K562 (cell line): ENCODE data around the gene SLC20A1. TPM values are rescaled to one million over a fixed set of nuclear protein-coding genes. Genes with fewer than 3 reads are reported as not detected.

Experiments used
- ATF1 ChIP-seq, 2 experiments: fragments of 450-650 bp in 1 of 2; IDR thresholded peaks; 2 replicates each; pipeline ENCODE4 v1.6.1; 2016; ENCODE audit warnings: missing compliant biosample characterization in 1 of 2, missing genetic modification characterization in 1 of 2
- CAMTA2 ChIP-seq: fragments of 250-450 bp; sonication (Bioruptor Pico); conservative IDR thresholded peaks from 2 replicates; pipeline ENCODE4 v1.5.1; 2022
- CC2D1A ChIP-seq: fragments of 450-650 bp; IDR thresholded peaks from 2 replicates; pipeline ENCODE4 v1.6.1; 2017; ENCODE audit warnings: mild to moderate bottlenecking
- ETV6 ChIP-seq, 3 experiments: fragments of 150-350 bp in 1 of 3; sonication (generic) in 1 of 3; formaldehyde crosslinking in 1 of 3; IDR thresholded peaks; 2 replicates each; pipeline versions ENCODE4 v1.6.1 to v1.8.0; 2014 to 2022; ENCODE audit warnings: borderline replicate concordance in 2 of 3, low read depth in 2 of 3, antibody characterized with exemption in 1 of 3, low read length in 1 of 3, mild to moderate bottlenecking in 1 of 3, missing genetic modification reagents in 1 of 3
- EWSR1 ChIP-seq: fragments of 450-650 bp; IDR thresholded peaks from 2 replicates; pipeline ENCODE4 v1.6.1; 2018; ENCODE audit warnings: borderline replicate concordance, mild to moderate bottlenecking, low read depth, moderate library complexity; ENCODE audit not compliant: partially characterized antibody
- FIP1L1 ChIP-seq: fragments of 200-400 bp; formaldehyde crosslinking; IDR thresholded peaks from 2 replicates; pipeline ENCODE4 v1.6.1; 2018; ENCODE audit warnings: mild to moderate bottlenecking, low read depth, low read length; ENCODE audit not compliant: poor library complexity, severe bottlenecking
- HMGN3 ChIP-seq: IDR thresholded peaks from 2 replicates; pipeline ENCODE4 v1.6.1; 2011; ENCODE audit warnings: borderline replicate concordance, low read depth, mild to moderate bottlenecking, mixed read lengths, low read length; ENCODE audit not compliant: insufficient read length; ENCODE audit errors: extremely low read depth
- NR1H2 ChIP-seq: sonication (generic); formaldehyde crosslinking; IDR thresholded peaks from 2 replicates; pipeline ENCODE4 v1.4.0; 2020; ENCODE audit warnings: mild to moderate bottlenecking, missing genetic modification reagents
- RAD51 ChIP-seq: fragments of 450-650 bp; IDR thresholded peaks from 2 replicates; pipeline ENCODE4 v1.7.1; 2016; ENCODE audit warnings: low read depth, mild to moderate bottlenecking, borderline replicate concordance
- SAP30 ChIP-seq: fragments of 200-600 bp; sonication (generic); IDR thresholded peaks from 2 replicates; pipeline ENCODE4 v1.6.1; 2012; ENCODE audit warnings: borderline replicate concordance, low read depth, mild to moderate bottlenecking, moderate library complexity, low read length, control low read depth, inconsistent platforms; ENCODE audit not compliant: insufficient read depth, poor library complexity, severe bottlenecking
- SP1 ChIP-seq: sonication (generic); formaldehyde crosslinking; IDR thresholded peaks from 2 replicates; pipeline ENCODE4 v1.8.1; 2022; ENCODE audit warnings: mild to moderate bottlenecking, missing genetic modification reagents
- ZNF75A ChIP-seq: fragments of 450-650 bp; formaldehyde crosslinking; IDR thresholded peaks from 2 replicates; pipeline ENCODE4 v1.4.0; 2020; ENCODE audit warnings: mild to moderate bottlenecking
- ZNF764 ChIP-seq: fragments of 250-450 bp; sonication (Bioruptor Pico); IDR thresholded peaks from 2 replicates; pipeline ENCODE4 v1.4.0; 2020; ENCODE audit warnings: low read depth, mild to moderate bottlenecking, moderate library complexity
- polyA plus RNA-seq, 8 experiments: library from polyadenylated mRNA; depleted of rRNA in 4 of 8; stranded (reverse) in 5 of 8; unstranded in 3 of 8; fragments of >200 nt; fragmentation: Nextera tagmentation in 2 of 8; fragmentation: Illumina TruSeq in 1 of 8; extraction: Ambion mirVana in 2 of 8; extraction: Trizol in 1 of 8; gene quantifications; 2 replicates each; pipeline versions ENCODE4 v1.2.1 to v1.2.3, GENCODE V29; 2011 to 2014; ENCODE audit warnings: inconsistent platforms in 1 of 8, missing spikeins in 1 of 8
- total RNA-seq, 7 experiments: library from RNA; depleted of rRNA in 6 of 7; stranded (reverse); fragments of >200 nt in 6 of 7; fragmentation: Illumina TruSeq in 2 of 7; extraction: Trizol in 2 of 7; gene quantifications; 2 replicates each; pipeline versions ENCODE4 v1.2.1 to v1.2.3, GENCODE V29; 2011 to 2021; ENCODE audit warnings: low replicate concordance in 1 of 7
- TF ChIP-seq, protein P1 (sequence below): fragments of 250-450 bp; sonication (Bioruptor Pico); IDR thresholded peaks from 2 replicates; pipeline ENCODE4 v1.9.0; 2021; ENCODE audit warnings: mild to moderate bottlenecking, inconsistent platforms
- TF ChIP-seq, protein P2 (sequence below): fragments of 250-450 bp; sonication (Bioruptor Pico); IDR thresholded peaks from 2 replicates; pipeline ENCODE4 v1.8.0; 2022; ENCODE audit warnings: inconsistent platforms
- TF ChIP-seq, protein P3 (sequence below): sonication (generic); formaldehyde crosslinking; IDR thresholded peaks from 2 replicates; pipeline ENCODE4 v1.8.0; 2023; ENCODE audit warnings: missing genetic modification reagents, mild to moderate bottlenecking, borderline replicate concordance

Gene SLC20A1
- total and polyA plus RNA-seq, 9 of the 15 experiments (the other 6 are each of a cell fraction or from before 2014, with no cell fraction given) = 53.8 to 150 (median 74.7) TPM

DNA sequence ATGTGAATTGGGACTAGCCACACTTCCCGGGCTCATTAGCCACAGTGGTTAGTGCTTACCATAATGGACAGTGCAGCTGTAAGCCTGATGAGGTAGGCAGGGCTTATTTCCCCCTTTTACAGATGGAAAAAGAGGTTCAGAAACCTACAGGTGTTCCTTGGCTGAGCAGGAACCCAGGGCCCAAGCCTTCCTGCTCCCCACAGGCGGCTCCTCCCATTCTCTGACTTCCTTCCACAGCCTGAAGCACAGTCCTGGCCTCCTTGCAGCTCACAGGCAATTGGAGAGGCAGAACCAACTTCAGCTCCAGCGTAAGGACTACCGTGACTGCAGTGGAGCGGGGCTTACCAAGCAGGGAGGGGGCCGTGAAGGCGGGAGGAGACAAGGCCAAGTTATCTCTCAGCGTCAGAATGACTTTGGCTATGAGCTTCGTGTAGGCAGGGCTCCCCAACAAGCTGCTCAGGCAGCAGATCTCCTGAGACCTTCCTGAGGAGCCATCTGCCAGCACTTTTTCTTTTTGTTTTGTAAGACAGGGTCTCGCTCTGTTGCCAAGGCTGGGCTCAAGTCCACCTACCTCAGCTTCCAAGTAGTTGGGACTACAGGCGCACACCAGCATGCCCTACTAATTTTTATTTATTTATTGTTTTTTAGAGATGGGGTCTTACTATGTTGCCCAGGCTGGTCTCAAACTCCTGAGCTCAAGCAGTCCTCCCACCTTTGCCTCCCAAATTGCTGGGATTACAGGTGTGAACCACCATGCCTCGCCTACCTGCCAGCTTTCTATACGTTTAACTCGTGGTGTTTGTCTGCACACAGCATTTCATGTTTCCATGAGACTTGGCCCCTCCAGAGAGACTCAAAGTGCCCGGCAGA, 40.8 kb downstream of the SLC20A1 start (continued):
- TF ChIP-seq ETV6 (IDR thresholded peaks at IDR 0.05; ENCODE audit: borderline replicate concordance in 1 of 2, low read depth in 2 of 2, low read length in 1 of 2) = no peak
- no peak for TF ChIP-seq ETV6 (CRISPR knock-in tag; IDR thresholded peaks at IDR 0.05; ENCODE audit: borderline replicate concordance)
- TF ChIP-seq SAP30 = no peak
- no peak for TF ChIP-seq RAD51
- TF ChIP-seq FIP1L1 = no peak
- TF ChIP-seq ZNF75A = no peak
- TF ChIP-seq NR1H2 (CRISPR knock-in tag) = no peak
- TF ChIP-seq ATF1 (CRISPR knock-in tag; IDR thresholded peaks at IDR 0.05) = no peak
- TF ChIP-seq ATF1 (tag; IDR thresholded peaks at IDR 0.05) = peak; percentile 80
- TF ChIP-seq, protein P1, sequence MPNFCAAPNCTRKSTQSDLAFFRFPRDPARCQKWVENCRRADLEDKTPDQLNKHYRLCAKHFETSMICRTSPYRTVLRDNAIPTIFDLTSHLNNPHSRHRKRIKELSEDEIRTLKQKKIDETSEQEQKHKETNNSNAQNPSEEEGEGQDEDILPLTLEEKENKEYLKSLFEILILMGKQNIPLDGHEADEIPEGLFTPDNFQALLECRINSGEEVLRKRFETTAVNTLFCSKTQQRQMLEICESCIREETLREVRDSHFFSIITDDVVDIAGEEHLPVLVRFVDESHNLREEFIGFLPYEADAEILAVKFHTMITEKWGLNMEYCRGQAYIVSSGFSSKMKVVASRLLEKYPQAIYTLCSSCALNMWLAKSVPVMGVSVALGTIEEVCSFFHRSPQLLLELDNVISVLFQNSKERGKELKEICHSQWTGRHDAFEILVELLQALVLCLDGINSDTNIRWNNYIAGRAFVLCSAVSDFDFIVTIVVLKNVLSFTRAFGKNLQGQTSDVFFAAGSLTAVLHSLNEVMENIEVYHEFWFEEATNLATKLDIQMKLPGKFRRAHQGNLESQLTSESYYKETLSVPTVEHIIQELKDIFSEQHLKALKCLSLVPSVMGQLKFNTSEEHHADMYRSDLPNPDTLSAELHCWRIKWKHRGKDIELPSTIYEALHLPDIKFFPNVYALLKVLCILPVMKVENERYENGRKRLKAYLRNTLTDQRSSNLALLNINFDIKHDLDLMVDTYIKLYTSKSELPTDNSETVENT (CRISPR knock-in tag) = no peak; the same call in 1 of the 2 replicates
- no peak for TF ChIP-seq ZNF764
- no peak for TF ChIP-seq HMGN3
- TF ChIP-seq, protein P2, sequence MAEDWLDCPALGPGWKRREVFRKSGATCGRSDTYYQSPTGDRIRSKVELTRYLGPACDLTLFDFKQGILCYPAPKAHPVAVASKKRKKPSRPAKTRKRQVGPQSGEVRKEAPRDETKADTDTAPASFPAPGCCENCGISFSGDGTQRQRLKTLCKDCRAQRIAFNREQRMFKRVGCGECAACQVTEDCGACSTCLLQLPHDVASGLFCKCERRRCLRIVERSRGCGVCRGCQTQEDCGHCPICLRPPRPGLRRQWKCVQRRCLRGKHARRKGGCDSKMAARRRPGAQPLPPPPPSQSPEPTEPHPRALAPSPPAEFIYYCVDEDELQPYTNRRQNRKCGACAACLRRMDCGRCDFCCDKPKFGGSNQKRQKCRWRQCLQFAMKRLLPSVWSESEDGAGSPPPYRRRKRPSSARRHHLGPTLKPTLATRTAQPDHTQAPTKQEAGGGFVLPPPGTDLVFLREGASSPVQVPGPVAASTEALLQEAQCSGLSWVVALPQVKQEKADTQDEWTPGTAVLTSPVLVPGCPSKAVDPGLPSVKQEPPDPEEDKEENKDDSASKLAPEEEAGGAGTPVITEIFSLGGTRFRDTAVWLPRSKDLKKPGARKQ (CRISPR knock-in tag) = no peak
- no peak for TF ChIP-seq SP1 (CRISPR knock-in tag)
- TF ChIP-seq EWSR1 = no peak
- no peak for TF ChIP-seq CC2D1A
- TF ChIP-seq CAMTA2 (CRISPR knock-in tag) = no peak
- TF ChIP-seq, protein P3, sequence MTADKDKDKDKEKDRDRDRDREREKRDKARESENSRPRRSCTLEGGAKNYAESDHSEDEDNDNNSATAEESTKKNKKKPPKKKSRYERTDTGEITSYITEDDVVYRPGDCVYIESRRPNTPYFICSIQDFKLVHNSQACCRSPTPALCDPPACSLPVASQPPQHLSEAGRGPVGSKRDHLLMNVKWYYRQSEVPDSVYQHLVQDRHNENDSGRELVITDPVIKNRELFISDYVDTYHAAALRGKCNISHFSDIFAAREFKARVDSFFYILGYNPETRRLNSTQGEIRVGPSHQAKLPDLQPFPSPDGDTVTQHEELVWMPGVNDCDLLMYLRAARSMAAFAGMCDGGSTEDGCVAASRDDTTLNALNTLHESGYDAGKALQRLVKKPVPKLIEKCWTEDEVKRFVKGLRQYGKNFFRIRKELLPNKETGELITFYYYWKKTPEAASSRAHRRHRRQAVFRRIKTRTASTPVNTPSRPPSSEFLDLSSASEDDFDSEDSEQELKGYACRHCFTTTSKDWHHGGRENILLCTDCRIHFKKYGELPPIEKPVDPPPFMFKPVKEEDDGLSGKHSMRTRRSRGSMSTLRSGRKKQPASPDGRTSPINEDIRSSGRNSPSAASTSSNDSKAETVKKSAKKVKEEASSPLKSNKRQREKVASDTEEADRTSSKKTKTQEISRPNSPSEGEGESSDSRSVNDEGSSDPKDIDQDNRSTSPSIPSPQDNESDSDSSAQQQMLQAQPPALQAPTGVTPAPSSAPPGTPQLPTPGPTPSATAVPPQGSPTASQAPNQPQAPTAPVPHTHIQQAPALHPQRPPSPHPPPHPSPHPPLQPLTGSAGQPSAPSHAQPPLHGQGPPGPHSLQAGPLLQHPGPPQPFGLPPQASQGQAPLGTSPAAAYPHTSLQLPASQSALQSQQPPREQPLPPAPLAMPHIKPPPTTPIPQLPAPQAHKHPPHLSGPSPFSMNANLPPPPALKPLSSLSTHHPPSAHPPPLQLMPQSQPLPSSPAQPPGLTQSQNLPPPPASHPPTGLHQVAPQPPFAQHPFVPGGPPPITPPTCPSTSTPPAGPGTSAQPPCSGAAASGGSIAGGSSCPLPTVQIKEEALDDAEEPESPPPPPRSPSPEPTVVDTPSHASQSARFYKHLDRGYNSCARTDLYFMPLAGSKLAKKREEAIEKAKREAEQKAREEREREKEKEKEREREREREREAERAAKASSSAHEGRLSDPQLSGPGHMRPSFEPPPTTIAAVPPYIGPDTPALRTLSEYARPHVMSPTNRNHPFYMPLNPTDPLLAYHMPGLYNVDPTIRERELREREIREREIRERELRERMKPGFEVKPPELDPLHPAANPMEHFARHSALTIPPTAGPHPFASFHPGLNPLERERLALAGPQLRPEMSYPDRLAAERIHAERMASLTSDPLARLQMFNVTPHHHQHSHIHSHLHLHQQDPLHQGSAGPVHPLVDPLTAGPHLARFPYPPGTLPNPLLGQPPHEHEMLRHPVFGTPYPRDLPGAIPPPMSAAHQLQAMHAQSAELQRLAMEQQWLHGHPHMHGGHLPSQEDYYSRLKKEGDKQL (CRISPR knock-in tag) = no peak
